GM21576 (cell line): ENCODE measurements around the gene VAV2.

Experiments
- ATAC-seq: cut with Tn5 transposase; IDR thresholded peaks from one replicate; pipeline ENCODE4 v1.9.1; 2021; ENCODE audit warnings: mild to moderate bottlenecking, moderate library complexity; ENCODE audit not compliant: unreplicated experiment

Gene VAV2

GRCh38 chr9:133857639-133858038, 134.5 kb downstream of the VAV2 start:
- no peak for ATAC-seq

- ATAC-seq, result no peak
Observed at GRCh38 chr9:133856798-133857197, 135.3 kb downstream of the VAV2 start.

DNA sequence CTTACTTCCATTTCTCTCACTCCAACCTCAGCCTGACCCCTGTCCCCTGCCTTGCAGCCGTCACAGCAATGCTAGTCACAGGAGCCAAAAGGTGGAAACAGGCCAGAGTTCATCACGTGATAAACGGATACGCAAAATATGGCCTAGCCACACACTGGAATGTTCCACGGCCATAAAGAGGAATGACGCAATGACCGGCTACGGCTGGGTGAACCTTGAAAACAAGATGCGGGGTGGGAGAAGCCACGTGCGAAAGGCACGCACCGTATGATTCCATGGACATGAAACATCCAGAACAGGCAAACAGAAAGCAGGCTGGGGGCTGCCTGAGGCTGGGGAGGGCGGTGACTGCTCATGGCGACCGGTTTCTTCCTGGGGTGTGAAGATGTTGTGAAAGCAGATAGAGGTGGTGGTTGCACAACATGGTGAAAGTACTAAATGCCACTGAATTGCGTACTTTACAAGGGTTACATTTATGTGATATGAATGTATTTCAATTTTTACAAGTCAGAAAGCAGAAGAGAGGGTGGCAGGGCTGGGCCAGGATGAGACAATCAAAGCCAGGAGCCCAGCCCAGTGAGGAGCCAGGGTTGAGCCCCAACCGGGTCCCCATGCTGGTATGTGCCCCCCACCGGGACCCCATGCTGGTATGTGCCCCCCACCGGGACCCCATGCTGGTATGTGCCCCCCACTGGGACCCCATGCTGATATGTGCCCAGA, 136.2 kb downstream of the VAV2 start:
- no peak for ATAC-seq

- no peak for ATAC-seq
Observed at GRCh38 chr9:133855371-133855770, 136.8 kb downstream of the VAV2 start.

GRCh38 chr9:133854765-133855164, 137.4 kb downstream of the VAV2 start:
- ATAC-seq, result no peak

- no peak for ATAC-seq
Observed at GRCh38 chr9:133854048-133854447, 138.1 kb downstream of the VAV2 start.

DNA sequence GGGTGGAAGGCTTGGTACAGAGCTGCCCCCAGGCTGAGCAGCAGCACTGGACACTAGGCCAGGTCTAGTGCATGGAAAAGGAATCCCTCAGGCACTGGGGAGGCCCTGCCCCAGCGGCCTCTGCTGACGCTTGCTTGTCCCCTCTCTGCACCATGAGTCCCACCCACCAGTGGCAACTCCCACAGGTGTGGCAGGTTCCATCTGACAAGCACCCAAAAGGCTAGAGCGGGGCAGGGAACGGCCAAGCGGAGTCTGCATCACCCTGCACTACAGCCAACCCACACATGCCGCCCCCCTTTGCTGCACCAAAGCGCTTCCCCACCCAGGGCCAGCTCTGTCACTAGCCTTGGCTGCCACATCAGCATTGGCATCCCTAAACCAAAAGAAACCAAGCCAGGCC, 138.8 kb downstream of the VAV2 start:
- no peak for ATAC-seq

- no peak for ATAC-seq
Observed at GRCh38 chr9:133852431-133852830, 139.7 kb downstream of the VAV2 start.

DNA sequence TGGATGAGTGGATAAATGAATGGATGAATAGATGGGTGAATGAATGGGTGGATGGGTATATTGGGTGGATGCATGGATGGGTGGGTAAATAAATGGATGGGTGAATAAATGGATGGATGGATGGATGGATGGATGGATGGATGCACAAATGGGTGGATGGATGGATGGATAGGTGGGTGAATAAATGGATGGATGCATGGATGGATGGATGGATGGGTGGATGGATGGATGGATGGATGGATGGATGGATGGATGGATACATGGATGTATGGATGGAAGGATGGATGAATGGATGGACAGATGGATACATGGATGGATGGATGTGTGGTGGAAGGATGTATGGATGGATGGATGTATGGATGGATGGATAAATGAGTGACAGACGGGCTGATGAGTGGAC, 140.4 kb downstream of the VAV2 start:
- no peak for ATAC-seq

DNA sequence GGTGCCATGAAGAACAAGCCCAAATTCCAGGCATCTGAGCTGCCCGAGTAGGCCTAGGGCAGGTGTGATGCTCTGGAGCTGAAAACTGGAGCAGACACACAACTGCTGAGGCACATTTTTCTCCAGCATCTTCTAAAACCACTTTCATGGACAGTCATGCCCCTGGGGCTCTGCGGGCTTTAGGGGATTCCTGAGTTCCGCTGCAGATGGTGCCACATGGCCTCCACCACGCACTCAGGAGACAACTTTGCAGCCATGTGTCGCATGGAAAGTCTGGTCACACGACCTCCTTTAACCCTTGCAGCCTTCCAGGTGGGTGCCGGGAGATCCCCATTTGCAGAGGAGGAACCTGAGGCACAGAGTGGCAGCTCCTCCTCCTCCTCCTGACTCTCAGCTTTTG, 141.2 kb downstream of the VAV2 start:
- no peak for ATAC-seq

GRCh38 chr9:133850161-133850560, 142.0 kb downstream of the VAV2 start:
- no peak for ATAC-seq

GRCh38 chr9:133849110-133849670, 142.9 kb downstream of the VAV2 start:
- ATAC-seq, result no peak

DNA sequence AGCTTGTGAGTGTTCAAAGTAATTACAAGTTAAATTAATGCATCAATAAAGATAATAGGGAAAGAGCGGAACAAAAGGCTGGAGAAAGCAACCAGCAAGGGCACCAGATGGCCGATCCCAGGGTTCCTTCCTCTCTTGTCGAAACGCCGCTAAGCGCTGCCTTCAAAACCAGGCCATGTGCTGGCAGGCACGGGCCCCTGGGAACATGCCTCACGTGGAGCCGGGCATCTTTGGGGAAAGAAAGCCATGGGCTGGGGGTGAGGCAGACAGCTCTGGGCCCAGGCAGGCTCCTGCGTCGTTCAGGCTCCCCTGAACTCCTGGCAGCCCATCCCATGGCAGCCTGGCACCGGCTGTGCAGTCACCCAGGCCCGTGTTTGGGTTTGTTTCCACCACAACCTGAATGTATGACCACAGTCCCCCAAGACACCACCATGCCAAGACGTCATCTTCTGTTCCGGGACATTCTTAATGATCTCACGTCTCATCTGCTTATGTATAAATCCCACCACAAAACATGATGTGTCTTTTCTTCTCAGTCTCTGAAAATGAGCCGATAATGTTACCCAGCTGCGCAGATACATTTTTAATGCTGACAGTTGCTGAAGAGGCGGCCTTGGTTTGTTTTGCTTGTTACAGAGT, 143.5 kb downstream of the VAV2 start:
- ATAC-seq, result no peak

DNA sequence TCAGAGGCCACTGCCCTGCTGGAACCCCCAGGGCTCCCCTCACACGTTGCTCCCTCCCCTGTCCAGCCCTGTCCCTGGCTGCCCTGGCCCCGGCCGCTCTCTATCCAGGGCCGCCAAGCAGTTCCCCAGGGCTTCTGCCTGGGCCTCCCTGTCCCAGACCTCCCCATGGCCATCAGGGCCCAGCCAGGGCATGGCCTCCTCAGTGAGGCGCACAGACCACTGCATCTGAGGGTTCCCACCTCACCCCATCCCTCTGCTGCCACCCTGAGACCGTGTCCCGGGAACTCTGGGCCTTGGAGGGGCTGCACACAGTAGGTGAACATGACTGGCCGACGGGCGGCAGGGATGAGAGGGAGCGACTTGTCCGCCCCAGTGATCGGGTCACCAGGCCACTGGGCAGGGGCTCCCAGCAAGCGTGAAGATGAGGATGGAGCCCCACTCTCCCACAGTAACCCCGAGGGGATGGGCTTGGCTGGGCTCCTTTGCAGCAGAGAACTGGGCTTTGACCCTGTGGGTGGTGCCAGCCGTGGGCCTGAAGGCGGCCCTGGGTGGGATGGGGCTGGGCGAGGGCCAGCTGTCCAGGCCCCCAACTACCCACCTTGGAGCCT, 145.5 kb downstream of the VAV2 start:
- ATAC-seq, result no peak

- ATAC-seq, result no peak
Observed at GRCh38 chr9:133845440-133845839, 146.7 kb downstream of the VAV2 start.

- no peak for ATAC-seq
Observed at GRCh38 chr9:133844881-133845410, 147.2 kb downstream of the VAV2 start.

DNA sequence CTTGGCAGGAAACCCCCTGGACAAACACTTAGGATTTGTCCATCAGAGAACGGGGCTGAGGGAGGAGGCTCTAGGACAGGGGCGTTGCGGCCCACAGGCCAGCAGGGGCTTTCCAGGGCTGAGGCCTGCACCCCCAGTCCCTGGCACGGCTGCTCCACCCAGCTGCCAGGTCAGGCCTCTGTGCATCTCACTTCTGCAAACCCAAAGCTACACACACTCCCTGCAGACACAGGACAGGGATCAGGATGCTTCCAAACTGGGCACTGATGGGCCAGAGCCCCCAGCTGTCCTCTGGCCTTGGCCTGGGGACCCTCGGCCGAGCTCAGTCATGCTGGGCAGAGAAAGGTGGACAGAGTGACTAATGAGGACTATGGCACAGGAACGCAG, 147.7 kb downstream of the VAV2 start:
- no peak for ATAC-seq

DNA sequence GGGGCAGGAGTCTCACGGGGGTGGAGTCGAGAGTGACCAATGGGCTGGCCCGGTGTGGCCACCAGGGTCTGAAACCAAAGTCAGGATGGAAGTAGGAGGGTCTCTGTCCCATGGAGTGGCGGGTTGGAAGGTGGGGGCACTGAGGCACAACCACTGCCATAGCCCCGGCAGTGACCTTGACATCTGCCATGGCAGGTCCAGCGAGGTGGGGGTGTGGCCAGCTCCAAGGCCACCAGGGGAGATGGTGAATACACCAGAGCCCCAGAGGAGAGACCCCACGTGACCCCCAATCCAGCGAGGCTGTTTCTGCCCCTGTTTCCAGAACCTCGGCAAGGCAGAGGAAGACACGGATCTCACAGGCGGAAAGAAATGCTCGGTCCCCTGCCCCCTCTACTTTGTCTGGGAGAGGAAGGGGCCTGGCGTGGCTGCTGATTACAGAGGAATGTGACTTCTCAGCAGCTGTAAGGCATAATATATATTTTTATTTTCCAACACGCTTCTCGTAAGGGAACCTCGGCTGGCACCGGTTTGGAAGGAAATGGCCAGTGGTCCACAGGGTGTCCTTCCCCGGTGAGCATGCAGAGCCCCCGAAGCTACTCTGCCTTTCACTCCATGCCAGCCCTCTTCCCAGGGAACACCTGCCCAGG, 148.2 kb downstream of the VAV2 start:
- ATAC-seq, result no peak

GRCh38 chr9:133843250-133843649, 148.9 kb downstream of the VAV2 start:
- no peak for ATAC-seq

- ATAC-seq, result no peak
Observed at GRCh38 chr9:133842721-133843227, 149.3 kb downstream of the VAV2 start.

GRCh38 chr9:133842174-133842573, 149.9 kb downstream of the VAV2 start:
- no peak for ATAC-seq
